NB4 (cell line): ENCODE results near the gene RIMS4.

Experiments used
- CTCF ChIP-seq: IDR thresholded peaks from one replicate; pipeline ENCODE4 v1.5.1; 2012; ENCODE audit warnings: low read depth, low read length
- MYC ChIP-seq: IDR thresholded peaks from 2 replicates; pipeline ENCODE4 v1.6.1; 2011; ENCODE audit warnings: low read depth, low read length
- POLR2A ChIP-seq: IDR thresholded peaks from 2 replicates; pipeline ENCODE4 v1.6.1; 2011; ENCODE audit warnings: mild to moderate bottlenecking; ENCODE audit not compliant: insufficient read length; ENCODE audit errors: extremely low read depth

GRCh38 chr20:44841955-44842354 lies 31.6 kb upstream of the RIMS4 start:
- TF ChIP-seq CTCF (no peak), MYC (no peak), POLR2A (no peak)
